Duodenal mucosa (tissue), 2 donors: ENCODE measurements around the gene KRTAP5-2.
"Not testable (repeated sequence)": the region's sequence is repeated elsewhere in the genome, so short reads cannot be mapped to it uniquely, and the experiment has no call there.

Source experiments
- H3K27ac ChIP-seq: one replicate; pipeline ENCODE4 v1.7.0; 2013; ENCODE audit warnings: low read depth, low read length
- H3K27me3 ChIP-seq, 2 donors: one replicate each; pipeline ENCODE4 v1.7.0; 2013; ENCODE audit warnings: low read length in 2 of 2, control low read depth in 1 of 2; ENCODE audit not compliant: insufficient read depth in 2 of 2, control insufficient read depth in 1 of 2
- H3K36me3 ChIP-seq, 2 donors: one replicate each; pipeline ENCODE4 v1.7.0; 2013; ENCODE audit warnings: low read length in 2 of 2, control low read depth in 1 of 2; ENCODE audit not compliant: insufficient read depth in 2 of 2, control insufficient read depth in 1 of 2
- H3K4me1 ChIP-seq, 2 donors: one replicate each; pipeline ENCODE4 v1.7.0; 2013; ENCODE audit warnings: low read length in 2 of 2, control low read depth in 1 of 2; ENCODE audit not compliant: insufficient read depth in 2 of 2, control insufficient read depth in 1 of 2
- H3K4me3 ChIP-seq, 2 donors: one replicate each; pipeline ENCODE4 v1.7.0; 2013; ENCODE audit warnings: low read length in 2 of 2, low read depth in 1 of 2
- H3K9ac ChIP-seq, 2 donors: one replicate each; pipeline ENCODE4 v1.7.0; 2013; ENCODE audit warnings: low read length in 2 of 2, low read depth in 1 of 2
- H3K9me3 ChIP-seq, 2 donors: one replicate each; pipeline ENCODE4 v1.7.0; 2013; ENCODE audit warnings: low read length in 2 of 2, control low read depth in 1 of 2; ENCODE audit not compliant: control insufficient read depth in 1 of 2

The KRTAP5-2 gene

DNA sequence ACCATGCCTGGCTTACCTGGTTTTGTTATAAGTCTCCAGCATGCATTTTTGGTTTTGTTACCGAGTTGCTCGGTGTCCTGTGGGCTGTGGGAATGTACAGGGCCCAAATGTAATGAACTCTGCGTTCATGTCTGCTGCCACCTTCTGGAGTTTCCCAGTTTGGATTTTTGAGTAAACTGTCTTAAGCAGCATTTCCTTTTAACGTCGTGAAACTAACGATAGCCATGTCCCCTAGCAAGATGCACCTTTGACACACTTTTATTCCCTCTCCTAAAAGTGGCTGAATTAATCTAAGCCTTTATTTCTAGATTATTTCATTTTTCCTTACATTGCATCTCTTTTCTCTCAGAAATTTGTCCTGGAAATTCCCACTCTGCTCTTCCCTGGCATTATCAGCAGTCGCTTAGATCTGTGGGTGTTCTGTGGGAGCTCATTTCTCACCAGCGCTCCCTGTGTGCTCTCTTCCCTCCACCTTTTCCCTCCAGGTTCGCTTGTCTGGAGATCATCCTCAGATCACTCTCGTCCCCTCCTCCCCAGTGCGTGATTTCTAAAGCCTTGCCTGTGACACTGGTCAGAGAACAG, 2.0 kb downstream of the KRTAP5-2 start:
- not testable (repeated sequence) for H3K27me3 ChIP-seq, H3K9ac ChIP-seq, H3K9me3 ChIP-seq, H3K36me3 ChIP-seq, H3K27ac ChIP-seq, H3K4me3 ChIP-seq
- peaks cover 0 to 19% of the 10 kb centered on the region in 2 donors for H3K4me1 ChIP-seq

DNA sequence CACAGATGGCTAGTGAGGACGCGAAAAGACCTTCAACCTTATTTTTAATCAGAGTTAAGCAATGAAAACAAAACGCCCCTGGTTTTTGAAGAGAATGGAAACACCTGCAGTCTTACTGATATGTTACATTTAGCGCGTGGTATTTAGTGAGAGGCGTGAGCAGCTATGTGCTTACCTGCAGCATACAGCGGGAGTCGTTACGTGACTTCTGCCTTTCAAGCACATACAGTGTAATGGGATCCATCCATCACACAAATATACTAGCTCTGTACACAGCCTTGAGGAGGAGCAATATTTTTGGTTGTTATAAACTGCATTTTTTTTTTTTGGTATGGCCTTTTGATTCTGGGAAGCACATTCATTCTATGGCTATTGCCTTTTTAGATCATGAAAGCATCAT, 5.5 kb downstream of the KRTAP5-2 start:
- Histone ChIP-seq H3K36me3 (no peaks in the 10 kb centered on the region), H3K4me1 (peaks cover 0 to 19% of the 10 kb centered on the region in 2 donors), H3K27me3 (peaks cover 0 to 6% of the 10 kb centered on the region in 2 donors), H3K9ac (no peak overlapping the region), H3K9me3 (no peaks in the 10 kb centered on the region), H3K4me3 (no peak overlapping the region), H3K27ac (no peak overlapping the region)

DNA sequence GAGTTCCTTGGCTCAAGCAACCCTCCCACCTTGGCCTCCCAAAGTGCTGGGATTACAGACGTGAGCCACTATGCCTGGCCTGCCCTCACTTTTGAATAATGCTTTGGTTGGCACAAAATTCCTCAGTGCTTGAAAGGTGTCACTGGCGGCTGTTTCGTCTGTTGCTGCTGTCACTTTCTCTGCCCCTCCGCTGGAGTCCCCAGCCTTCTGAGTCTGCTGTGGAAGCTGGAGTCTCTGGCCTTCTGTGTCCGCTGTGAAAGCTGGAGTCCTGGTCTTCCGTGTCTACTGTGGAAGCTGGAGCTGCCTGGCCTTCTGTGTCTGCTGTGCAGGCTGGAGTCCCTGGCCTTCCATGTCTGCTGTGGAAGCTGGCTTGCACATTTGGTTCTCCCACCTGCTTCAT, 8.1 kb downstream of the KRTAP5-2 start:
- no peak overlapping the region for H3K27ac ChIP-seq
- no peak overlapping the region for H3K9ac ChIP-seq

DNA sequence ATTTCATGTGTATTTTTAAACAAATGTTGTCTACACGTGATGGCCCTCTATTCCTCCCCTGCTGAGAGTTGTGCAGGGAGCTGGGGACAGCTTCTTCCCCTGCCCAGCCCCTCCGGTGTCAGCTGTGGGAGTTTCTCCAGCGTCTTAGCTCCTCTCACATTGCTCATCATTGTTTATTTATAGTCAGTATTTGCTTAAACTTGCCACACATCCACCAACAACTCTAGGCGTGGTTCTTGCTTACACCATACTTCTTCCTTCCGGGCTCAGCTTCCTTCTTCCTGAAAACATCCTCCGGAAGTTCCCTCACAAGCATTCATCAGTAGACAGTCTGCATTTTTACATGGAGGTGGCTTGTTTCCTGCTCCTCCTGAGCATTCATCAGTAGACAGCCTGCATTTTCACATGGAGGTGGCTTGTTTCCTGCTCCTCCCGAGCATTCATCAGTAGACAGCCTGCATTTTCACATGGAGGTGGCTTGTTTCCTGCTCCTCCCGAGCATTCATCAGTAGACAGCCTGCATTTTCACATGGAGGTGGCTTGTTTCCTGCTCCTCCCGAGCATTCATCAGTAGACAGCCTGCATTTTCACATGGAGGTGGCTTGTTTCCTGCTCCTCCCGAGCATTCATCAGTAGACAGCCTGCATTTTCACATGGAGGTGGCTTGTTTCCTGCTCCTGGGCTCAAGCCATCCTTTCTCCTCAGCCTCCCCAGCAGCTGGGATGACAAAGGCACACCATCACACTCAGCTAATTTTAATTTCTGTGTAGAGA, 8.7 kb downstream of the KRTAP5-2 start:
- H3K4me1 ChIP-seq, H3K27ac ChIP-seq, H3K9me3 ChIP-seq, H3K27me3 ChIP-seq, H3K9ac ChIP-seq, H3K4me3 ChIP-seq, H3K36me3 ChIP-seq: not testable (repeated sequence)

More for the DNA sequence above, 8.1 kb downstream of the KRTAP5-2 start:
- peaks cover 0 to 3% of the 10 kb centered on the region in 2 donors for H3K27me3 ChIP-seq
- no peak overlapping the region for H3K4me3 ChIP-seq
- no peaks in the 10 kb centered on the region for H3K4me1 ChIP-seq
- H3K9me3 ChIP-seq, result no peaks in the 10 kb centered on the region
- H3K36me3 ChIP-seq, result no peaks in the 10 kb centered on the region

DNA sequence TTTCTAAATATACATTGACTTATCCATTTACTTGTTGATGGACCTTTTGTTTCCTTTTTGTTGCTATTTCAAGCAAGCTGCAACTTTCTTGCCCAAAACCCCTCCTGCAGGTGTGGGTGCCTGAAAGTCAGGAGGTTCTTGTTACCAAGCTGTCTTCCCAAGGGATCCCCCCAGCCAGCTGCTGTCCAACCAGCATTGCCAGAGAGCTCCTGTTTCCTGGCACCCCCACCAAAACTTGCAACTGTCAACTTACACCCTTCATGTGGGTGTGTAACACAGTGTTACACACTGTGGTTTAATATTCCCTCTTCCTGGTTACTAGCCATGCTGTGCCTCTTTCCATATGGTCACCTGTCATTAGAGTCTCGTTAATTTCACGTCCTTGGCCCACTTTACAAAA, 11.4 kb downstream of the KRTAP5-2 start:
- Histone ChIP-seq H3K36me3 (no peaks in the 10 kb centered on the region), H3K4me3 (no peak overlapping the region), H3K9ac (no peak overlapping the region), H3K27me3 (no peaks in the 10 kb centered on the region), H3K27ac (no peak overlapping the region), H3K9me3 (no peaks in the 10 kb centered on the region), H3K4me1 (no peaks in the 10 kb centered on the region)

DNA sequence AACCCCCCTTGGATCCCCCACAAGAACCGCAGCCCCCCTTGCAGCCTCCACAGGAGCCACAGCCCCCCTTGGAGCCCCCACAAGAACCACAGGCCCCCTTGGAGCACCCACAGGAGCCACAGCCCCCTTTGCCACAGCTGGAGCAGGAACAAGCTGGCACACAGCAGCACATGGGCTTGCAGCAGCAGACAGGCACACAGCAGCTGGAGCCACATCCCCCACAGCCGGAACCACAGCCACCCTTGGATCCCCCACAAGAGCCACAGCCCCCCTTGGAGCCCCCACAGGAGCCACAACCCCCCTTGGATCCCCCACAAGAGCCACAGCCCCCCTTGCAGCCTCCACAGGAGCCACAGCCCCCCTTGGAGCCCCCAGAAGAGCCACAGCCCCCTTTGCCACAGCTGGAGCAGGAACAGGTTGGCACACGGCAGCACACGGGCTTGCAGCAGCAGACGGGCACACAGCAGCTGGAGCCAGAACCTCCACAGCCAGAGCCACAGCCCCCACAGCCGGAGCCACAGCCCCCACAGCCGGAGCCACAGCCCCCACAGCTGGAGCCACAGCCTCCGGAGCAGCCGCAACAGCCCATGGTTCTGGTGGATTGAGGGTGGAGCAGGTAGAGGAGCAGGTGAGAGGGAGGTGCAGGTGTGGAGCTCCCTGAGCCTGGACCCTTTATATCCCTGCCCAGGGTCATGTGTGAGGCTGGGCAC, 13.3 kb downstream of the KRTAP5-2 start, which contains the start of gene KRTAP5-1:
TSS of gene KRTAP5-1 (minus strand) at position 623 of the 710 bp plus-strand sequence. CDS start at position 589, 34 bp downstream.
- H3K36me3 ChIP-seq, H3K27me3 ChIP-seq, H3K9ac ChIP-seq, H3K4me3 ChIP-seq, H3K27ac ChIP-seq, H3K9me3 ChIP-seq, H3K4me1 ChIP-seq: not testable (repeated sequence)

DNA sequence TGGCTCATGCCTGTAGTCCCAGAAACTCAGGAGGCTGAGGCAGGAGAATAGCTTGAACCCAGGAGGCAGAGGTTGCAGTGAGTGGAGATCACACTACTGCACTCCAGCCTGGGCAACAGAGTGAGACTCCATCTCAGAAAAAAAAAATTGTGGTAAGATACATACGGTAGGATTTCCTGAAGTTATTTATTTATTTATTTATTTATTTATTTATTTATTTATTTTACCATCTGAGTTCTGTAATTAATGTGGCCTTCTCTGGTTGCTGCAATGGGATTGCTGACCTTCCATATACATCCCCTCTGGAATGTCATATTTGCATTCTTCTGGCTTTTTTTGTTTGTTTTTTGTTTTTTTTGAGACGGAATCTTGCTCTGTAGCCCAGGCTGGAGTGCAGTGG, 15.2 kb downstream of the KRTAP5-2 start:
- H3K27ac ChIP-seq, H3K4me1 ChIP-seq, H3K9ac ChIP-seq, H3K27me3 ChIP-seq, H3K4me3 ChIP-seq, H3K36me3 ChIP-seq, H3K9me3 ChIP-seq: not testable (repeated sequence)

DNA sequence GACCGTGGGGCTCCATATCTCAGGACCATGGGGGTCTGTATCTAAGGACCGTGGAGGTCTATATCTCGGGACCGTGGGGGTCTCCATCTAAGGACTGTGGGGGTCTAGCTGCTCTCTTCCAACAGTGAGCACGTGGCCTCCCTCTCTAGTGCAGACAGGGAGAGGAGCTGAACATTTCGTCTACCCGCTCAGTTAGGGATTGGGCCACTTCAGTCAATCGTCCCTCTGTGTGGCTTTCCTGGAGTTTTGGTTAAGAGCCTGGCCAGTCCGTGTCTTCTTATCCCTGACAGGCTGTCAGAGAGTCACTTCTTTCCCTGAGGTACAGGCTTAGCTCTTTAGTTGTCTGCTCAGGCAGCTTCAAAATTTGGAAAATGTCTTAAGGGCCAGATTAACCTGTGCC, 16.1 kb downstream of the KRTAP5-2 start:
- Histone ChIP-seq H3K4me3 (no peak overlapping the region), H3K36me3 (no peaks in the 10 kb centered on the region), H3K27ac (no peak overlapping the region), H3K4me1 (no peaks in the 10 kb centered on the region), H3K27me3 (no peaks in the 10 kb centered on the region), H3K9me3 (peaks cover 8% of the 10 kb centered on the region in 2 donors), H3K9ac (no peak overlapping the region)

DNA sequence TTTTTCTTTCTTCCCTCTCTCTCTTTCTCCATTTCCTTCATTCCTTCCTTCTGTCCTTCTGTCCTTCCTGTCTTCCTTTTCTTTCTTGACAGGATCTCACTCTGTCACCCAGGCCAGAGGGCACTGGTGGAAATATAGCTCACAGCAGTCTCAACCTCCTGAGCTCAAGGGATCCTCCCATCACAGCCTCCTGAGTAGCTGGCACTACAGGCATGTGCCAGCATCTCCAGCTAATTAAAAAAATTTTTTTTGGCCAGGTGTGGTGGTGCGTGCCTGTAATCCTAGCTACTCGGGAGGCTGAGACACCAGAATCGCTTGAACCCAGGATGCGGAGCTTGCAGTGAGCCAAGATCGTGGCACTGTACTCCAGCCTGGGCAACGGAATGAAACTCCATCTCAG, 21.3 kb downstream of the KRTAP5-2 start:
- no peak overlapping the region for H3K9ac ChIP-seq
- H3K27ac ChIP-seq, result no peak overlapping the region
- peaks cover 0 to 2% of the 10 kb centered on the region in 2 donors for H3K27me3 ChIP-seq
- no peak overlapping the region for H3K4me3 ChIP-seq
- no peaks in the 10 kb centered on the region for H3K36me3 ChIP-seq
- peaks cover 8% of the 10 kb centered on the region in 2 donors for H3K9me3 ChIP-seq
- H3K4me1 ChIP-seq, result peaks cover 9 to 15% of the 10 kb centered on the region in 2 donors

DNA sequence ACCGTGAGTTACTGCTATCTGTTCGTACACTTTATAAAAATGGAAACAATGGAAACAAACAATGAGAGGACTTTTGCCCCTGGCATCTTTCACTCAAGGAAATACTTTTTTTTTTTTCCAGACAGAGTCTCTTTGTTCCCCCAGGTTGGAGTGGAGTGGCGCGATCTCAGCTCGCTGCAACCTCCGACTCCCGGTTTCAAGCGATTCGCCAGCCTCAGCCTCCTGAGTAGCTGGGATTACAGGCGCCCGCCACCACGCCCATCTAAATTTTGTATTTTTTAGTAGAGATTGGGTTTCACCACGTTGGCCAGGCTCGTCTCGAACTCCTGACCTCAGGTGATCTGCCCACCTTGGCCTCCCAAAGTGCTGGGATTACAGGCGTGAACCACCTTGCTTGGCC, 22.3 kb downstream of the KRTAP5-2 start:
- H3K9me3 ChIP-seq, H3K27me3 ChIP-seq, H3K4me3 ChIP-seq, H3K9ac ChIP-seq, H3K36me3 ChIP-seq, H3K27ac ChIP-seq: not testable (repeated sequence)
- H3K4me1 ChIP-seq, result peaks cover 11 to 22% of the 10 kb centered on the region in 2 donors
